Measurements from ENCODE around the gene ZNF786.

ZNF786 gene

DNA sequence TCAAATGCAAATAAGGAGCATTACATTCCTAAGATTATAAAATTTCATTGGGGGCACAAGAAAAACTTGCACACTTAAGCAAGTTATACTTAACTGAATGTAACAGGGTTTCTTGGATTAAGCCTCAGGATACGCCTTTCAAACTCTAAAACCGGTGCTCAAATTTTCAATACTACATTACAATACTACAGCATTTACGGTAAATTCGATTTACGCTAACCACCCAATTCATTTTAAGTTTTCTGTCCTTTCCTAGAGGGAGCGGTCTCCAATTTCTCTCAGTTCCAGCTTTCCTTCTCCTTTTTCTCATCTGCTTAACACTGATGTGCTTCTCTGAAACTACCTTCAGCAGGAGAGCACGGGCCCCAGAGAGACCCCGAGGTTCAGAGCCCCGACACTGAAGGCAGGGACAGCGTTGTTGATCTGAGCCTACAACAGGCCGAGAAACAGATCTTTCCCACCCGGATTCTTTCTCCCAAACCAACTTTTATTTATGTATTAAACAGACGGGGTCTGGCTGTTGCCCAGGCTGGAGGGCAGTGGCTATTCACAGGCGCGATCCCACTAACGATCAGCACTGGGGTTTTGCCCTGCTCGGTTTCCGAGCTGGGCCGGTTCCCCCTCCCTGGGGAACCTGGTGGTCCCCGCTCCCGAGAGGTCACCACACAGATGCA, 34.8 kb upstream of the ZNF786 start:
- TF ChIP-seq, protein P1, sequence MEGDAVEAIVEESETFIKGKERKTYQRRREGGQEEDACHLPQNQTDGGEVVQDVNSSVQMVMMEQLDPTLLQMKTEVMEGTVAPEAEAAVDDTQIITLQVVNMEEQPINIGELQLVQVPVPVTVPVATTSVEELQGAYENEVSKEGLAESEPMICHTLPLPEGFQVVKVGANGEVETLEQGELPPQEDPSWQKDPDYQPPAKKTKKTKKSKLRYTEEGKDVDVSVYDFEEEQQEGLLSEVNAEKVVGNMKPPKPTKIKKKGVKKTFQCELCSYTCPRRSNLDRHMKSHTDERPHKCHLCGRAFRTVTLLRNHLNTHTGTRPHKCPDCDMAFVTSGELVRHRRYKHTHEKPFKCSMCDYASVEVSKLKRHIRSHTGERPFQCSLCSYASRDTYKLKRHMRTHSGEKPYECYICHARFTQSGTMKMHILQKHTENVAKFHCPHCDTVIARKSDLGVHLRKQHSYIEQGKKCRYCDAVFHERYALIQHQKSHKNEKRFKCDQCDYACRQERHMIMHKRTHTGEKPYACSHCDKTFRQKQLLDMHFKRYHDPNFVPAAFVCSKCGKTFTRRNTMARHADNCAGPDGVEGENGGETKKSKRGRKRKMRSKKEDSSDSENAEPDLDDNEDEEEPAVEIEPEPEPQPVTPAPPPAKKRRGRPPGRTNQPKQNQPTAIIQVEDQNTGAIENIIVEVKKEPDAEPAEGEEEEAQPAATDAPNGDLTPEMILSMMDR (conservative IDR thresholded peaks at IDR 0.05; ENCODE audit: low read length) = no peak
- DNase-seq (ENCODE audit: low read depth) = no peak
- peak overlapping the region; percentile 99 for H3K4me3 ChIP-seq (ENCODE audit: low read length)

DNA sequence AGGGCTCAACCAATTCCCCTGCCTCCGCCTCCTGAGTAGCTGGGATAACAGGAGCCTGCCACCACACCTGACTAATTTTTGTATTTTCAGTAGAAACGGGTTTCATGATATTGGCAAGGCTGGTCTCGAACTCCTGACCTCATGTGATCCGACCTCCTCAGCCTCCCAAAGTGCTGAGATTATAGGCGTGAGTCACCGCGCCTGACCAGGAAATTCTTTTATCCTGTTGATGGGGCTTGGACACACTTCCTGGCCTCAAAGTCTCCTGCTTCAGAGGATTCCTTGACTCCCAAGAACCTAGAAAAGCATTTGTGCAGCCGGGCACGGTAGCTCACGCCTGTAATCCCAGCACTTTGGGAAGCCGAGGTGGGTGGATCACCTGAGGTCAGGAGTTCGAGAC, 19.5 kb upstream of the ZNF786 start:
- DNase-seq (ENCODE audit: low read depth) = no peak
- TF ChIP-seq, protein P1 (conservative IDR thresholded peaks at IDR 0.05; ENCODE audit: low read length) = no peak
- no peak overlapping the region for H3K4me3 ChIP-seq (ENCODE audit: low read length)

DNA sequence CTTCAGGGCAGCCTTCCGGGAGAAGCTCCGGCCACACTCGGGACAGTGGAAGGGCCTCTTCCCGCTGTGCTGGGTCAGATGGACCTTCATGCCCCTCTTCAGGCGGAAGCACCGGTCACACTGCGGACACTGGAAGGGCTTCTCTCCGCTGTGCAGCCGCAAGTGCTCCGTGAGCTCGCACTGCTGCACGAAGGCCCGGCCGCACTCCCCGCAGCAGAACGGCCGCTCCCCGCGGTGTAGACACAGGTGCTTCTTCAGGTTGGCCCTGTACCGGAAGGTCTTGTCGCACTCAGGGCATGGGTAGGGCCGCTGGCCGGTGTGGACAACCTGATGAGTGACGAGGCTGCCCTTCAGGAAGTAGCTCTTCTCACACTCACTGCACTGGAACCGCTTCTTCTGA, 14.2 kb upstream of the ZNF786 start:
- no peak for DNase-seq (ENCODE audit: low read depth)
- TF ChIP-seq, protein P1 (conservative IDR thresholded peaks at IDR 0.05; ENCODE audit: low read length) = no peak
- no peak overlapping the region for H3K4me3 ChIP-seq (ENCODE audit: low read length)

DNA sequence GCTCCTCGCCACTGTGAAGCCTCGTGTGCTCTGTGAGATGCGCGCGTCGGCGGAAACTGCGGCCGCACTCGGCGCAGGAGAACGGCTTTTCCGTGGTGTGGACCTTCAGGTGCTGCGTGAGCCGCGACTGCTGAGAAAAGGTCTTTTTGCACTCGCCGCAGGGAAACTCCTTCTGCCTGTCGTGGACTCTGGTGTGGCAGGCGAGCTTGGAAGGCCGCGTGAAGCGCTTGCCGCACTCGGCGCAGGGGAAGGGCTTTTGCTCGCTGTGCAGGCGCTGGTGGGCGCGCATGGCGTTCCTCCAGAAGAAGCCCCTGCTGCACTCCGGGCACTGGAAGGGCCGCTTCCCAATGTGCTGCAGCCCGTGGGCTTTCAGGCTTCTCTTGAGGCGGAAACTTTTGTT, 13.7 kb upstream of the ZNF786 start:
- no peak for DNase-seq (ENCODE audit: low read depth)
- H3K4me3 ChIP-seq (ENCODE audit: low read length) = no peak overlapping the region
- TF ChIP-seq, protein P1 (conservative IDR thresholded peaks at IDR 0.05; ENCODE audit: low read length) = no peak

DNA sequence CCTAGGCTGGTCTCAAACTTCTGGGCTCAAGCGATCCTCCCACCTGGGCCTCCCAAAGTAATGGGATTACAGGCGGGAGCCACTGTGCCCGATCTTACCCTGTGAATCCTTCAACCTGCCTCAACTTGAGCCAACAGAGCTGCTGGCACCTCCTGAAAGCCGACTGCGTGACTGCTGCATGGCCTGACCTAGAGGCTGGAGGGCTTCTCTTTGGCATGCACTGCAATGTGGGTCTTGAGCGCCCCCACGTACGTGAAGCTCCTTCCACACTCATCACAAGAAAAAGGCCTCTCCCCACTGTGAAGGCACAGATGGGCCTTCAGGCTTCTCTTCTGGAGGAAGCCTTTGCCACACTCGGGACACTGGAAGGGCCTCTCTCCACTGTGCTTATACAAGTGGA, 12.9 kb upstream of the ZNF786 start:
- no peak for DNase-seq (ENCODE audit: low read depth)
- H3K4me3 ChIP-seq (ENCODE audit: low read length) = no peak overlapping the region
- TF ChIP-seq, protein P1 (conservative IDR thresholded peaks at IDR 0.05; ENCODE audit: low read length) = no peak

DNA sequence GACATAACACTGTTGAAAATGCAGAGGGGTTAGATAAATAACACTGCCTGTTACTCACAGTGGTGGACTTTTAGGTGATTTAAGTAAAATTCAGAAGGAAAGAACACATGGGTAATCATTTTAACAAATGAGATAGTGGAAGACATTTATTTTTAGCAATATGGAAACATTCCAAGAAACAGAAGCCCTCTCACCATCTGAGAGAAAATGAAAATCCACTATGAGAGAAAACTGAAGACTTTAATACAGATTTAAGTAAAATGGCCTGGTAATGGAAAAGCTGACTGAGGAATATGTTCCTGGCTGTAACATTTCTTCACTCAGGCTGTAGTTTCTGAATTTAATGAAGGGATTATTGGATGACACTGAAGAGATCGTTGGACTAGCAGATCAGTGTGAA, 12.1 kb upstream of the ZNF786 start:
- no peak overlapping the region for H3K4me3 ChIP-seq (ENCODE audit: low read length)
- no peak for DNase-seq (ENCODE audit: low read depth)
- TF ChIP-seq, protein P1 (conservative IDR thresholded peaks at IDR 0.05; ENCODE audit: low read length) = no peak

DNA sequence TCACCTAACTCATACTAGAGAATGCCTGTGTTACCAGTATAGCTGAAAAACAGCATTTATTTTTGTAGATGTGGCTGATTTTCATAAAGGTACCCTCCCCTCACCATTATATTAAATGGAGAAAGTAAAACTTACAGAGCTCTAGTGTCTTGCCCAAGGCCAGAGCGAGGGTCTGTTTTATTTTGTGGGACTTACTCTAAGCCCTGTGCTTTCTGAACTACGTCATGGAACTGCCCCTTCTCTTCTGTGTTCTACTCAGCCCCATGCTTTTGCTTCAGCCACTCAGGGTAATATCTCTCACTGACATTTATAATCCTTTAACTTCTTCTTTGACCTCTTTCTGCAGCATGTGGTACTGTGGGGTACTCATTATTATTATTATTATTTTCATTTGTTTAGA, 10.3 kb upstream of the ZNF786 start:
- TF ChIP-seq, protein P1 (conservative IDR thresholded peaks at IDR 0.05; ENCODE audit: low read length) = no peak
- H3K4me3 ChIP-seq (ENCODE audit: low read length) = no peak overlapping the region

More for the DNA sequence above, 10.3 kb upstream of the ZNF786 start:
- no peak for DNase-seq (ENCODE audit: low read depth)
